ENCODE measurements around the gene TNFRSF8.

The TNFRSF8 gene

DNA sequence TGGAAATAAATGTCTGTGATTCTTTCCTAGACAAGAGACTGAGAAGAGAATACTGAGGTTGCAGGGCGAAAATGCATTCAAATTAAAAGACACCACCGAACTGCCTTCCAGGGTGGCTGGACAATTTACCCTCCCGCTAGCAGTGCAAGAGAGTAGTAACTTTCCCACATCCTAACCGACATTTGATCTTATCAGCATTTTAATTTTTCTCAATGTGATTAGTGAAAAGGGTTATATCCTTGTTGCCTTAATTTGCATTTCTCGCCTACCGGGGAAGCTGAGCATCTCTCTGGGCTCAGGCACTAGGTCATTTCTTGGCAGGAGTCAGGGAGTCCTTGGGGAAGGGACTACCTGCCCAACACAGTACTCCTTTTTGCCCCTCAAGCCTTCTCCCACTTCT, 2.8 kb downstream of the TNFRSF8 start:
- H3F3A ChIP-seq (ENCODE audit: insufficient read depth, low read length), result no peaks in the 10 kb centered on the region
- no peak overlapping the region for H3K4me2 ChIP-seq (ENCODE audit: low read length)
- no peak overlapping the region for H3K4me3 ChIP-seq (ENCODE audit: low read depth, low read length, poor library complexity, severe bottlenecking)
- H3K4me1 ChIP-seq (ENCODE audit: insufficient read depth, low read length, severe bottlenecking), result no peaks in the 10 kb centered on the region
- no peaks in the 10 kb centered on the region for H4K20me1 ChIP-seq (ENCODE audit: insufficient read depth, low read length)
- H2AFZ ChIP-seq (ENCODE audit: low read length), result no peak overlapping the region
- no peaks in the 10 kb centered on the region for H3K9me3 ChIP-seq (ENCODE audit: low read length)
- no peaks in the 10 kb centered on the region for H3K9me2 ChIP-seq (ENCODE audit: low read depth, low read length)
- TF ChIP-seq EZH2 (IDR thresholded peaks at IDR 0.05; ENCODE audit: borderline replicate concordance, low read length) (no peak), CTCF (IDR thresholded peaks at IDR 0.05; ENCODE audit: low read length) (no peak)
- no peaks in the 10 kb centered on the region for H3K79me2 ChIP-seq (ENCODE audit: insufficient read depth, low read length)
- no peaks in the 10 kb centered on the region for H3K36me3 ChIP-seq (ENCODE audit: insufficient read depth, low read length)
- peaks cover 5% of the 10 kb centered on the region; the same call in 1 of the 2 replicates for H3K27me3 ChIP-seq (ENCODE audit: insufficient read depth, low read length)
- H3K9ac ChIP-seq (ENCODE audit: low read length), result no peak overlapping the region
- no peak overlapping the region for H3K27ac ChIP-seq (ENCODE audit: low read depth, low read length, poor library complexity, severe bottlenecking)

DNA sequence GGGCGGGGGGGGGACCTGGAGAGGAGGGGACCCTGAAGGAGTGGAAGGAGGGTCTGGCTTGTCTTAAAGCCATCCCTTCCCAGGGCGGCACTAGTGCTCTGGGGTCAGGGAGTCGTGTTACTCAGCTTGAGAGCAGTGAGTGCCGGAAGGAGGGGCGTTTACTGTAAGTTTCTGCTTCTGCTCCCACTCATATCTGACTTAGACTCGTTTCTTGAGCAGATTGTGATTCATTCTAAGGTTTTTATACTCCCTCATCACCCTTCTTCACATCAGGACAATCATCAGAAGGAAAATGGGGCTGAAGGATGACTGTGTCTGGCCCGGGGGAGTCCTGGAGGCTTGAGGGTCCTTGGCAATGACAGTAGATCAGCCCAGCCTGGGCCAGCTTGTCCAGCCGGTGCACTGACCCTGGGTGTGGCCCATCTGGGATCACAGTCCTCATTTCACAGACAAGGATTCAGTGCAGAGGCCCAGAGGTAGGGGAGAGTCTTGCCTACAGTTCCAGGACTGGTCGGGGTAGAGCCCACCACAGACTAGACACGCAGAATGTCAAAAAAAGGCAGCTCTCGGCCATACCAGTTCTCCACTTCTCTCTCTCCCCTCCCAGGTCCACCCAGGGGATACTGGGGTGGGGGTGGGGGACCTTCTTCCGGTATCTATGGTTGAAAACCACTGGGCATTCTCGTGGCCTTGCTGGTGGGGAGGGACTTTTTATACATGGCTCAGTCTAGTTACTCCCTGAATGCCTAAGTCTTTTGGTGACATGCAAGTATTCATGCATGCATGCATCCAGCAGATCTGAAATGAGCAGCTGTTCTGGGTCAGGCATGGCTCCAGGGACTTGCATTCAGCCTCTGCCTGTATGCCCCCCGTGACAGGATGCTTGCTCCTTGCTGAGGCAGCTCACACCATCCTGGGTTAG, 5.1 kb downstream of the TNFRSF8 start:
- no peak overlapping the region for H3K9ac ChIP-seq (ENCODE audit: low read length)
- no peak overlapping the region for H3K27ac ChIP-seq (ENCODE audit: low read depth, low read length, poor library complexity, severe bottlenecking)

DNA sequence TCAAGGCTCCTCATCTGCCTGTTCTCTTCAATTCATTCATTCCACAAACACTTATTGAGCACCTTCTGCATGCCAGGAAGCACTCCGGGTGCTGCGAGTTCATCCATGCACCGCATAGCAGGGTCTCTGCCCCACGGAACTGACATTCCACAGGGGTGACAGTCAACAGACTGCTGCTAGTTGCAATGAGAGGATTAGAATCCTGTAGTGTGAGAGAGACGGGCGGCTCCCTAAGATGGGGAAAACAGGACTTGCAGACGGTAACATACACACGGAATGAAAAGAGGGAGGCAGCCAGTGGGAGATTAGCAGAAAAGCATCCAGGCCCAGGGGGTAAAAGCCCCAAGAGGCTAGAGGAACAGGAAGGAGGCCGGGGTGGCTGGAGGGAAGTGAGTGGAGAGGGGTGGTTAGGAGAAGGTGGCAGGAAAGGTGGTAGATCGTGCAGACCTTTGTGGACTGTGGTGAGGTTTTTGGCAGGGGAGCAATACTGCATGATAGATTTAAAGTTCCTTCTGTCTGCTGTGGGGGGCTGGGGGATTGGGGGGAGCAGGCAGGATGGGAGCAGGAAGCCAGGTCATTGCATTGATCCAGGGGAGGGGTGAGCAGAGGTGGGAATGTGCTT, 6.6 kb downstream of the TNFRSF8 start:
- H3K4me3 ChIP-seq (ENCODE audit: low read depth, low read length, poor library complexity, severe bottlenecking), result no peak overlapping the region
- TF ChIP-seq EZH2 (IDR thresholded peaks at IDR 0.05; ENCODE audit: borderline replicate concordance, low read length), result no peak
- no peak for TF ChIP-seq CTCF (IDR thresholded peaks at IDR 0.05; ENCODE audit: low read length)
- no peaks in the 10 kb centered on the region for H3K9me2 ChIP-seq (ENCODE audit: low read depth, low read length)
- no peak overlapping the region for H3K4me2 ChIP-seq (ENCODE audit: low read length)
- H2AFZ ChIP-seq (ENCODE audit: low read length), result no peak overlapping the region
- H3K36me3 ChIP-seq (ENCODE audit: insufficient read depth, low read length), result no peaks in the 10 kb centered on the region
- no peaks in the 10 kb centered on the region for H3K9me3 ChIP-seq (ENCODE audit: low read length)
- H3K27ac ChIP-seq (ENCODE audit: low read depth, low read length, poor library complexity, severe bottlenecking), result no peak overlapping the region
- no peaks in the 10 kb centered on the region for H4K20me1 ChIP-seq (ENCODE audit: insufficient read depth, low read length)
- H3K4me1 ChIP-seq (ENCODE audit: insufficient read depth, low read length, severe bottlenecking), result no peaks in the 10 kb centered on the region
- peaks cover 5% of the 10 kb centered on the region; the same call in 1 of the 2 replicates for H3K27me3 ChIP-seq (ENCODE audit: insufficient read depth, low read length)
- H3K9ac ChIP-seq (ENCODE audit: low read length), result no peak overlapping the region
- H3F3A ChIP-seq (ENCODE audit: insufficient read depth, low read length), result no peaks in the 10 kb centered on the region
- H3K79me2 ChIP-seq (ENCODE audit: insufficient read depth, low read length), result no peaks in the 10 kb centered on the region

More for the DNA sequence above, 5.1 kb downstream of the TNFRSF8 start:
- H3K27me3 ChIP-seq (ENCODE audit: insufficient read depth, low read length), result peaks cover 5% of the 10 kb centered on the region; the same call in 1 of the 2 replicates
- no peaks in the 10 kb centered on the region for H3K79me2 ChIP-seq (ENCODE audit: insufficient read depth, low read length)
- H3K4me3 ChIP-seq (ENCODE audit: low read depth, low read length, poor library complexity, severe bottlenecking), result no peak overlapping the region
- H3K4me1 ChIP-seq (ENCODE audit: insufficient read depth, low read length, severe bottlenecking), result no peaks in the 10 kb centered on the region
- H3K9me2 ChIP-seq (ENCODE audit: low read depth, low read length), result no peaks in the 10 kb centered on the region
- H3K9me3 ChIP-seq (ENCODE audit: low read length), result no peaks in the 10 kb centered on the region
- no peak overlapping the region for H2AFZ ChIP-seq (ENCODE audit: low read length)
- TF ChIP-seq CTCF (IDR thresholded peaks at IDR 0.05; ENCODE audit: low read length) (no peak), EZH2 (IDR thresholded peaks at IDR 0.05; ENCODE audit: borderline replicate concordance, low read length) (no peak)
- H4K20me1 ChIP-seq (ENCODE audit: insufficient read depth, low read length), result no peaks in the 10 kb centered on the region
- H3F3A ChIP-seq (ENCODE audit: insufficient read depth, low read length), result no peaks in the 10 kb centered on the region
- no peak overlapping the region for H3K4me2 ChIP-seq (ENCODE audit: low read length)
- H3K36me3 ChIP-seq (ENCODE audit: insufficient read depth, low read length), result no peaks in the 10 kb centered on the region
